Measurements from ENCODE around the gene ZNF385D. TPM values are rescaled to one million over a fixed set of nuclear protein-coding genes. Genes with fewer than 3 reads are reported as not detected.
"Not testable (repeated sequence)": the region's sequence is repeated elsewhere in the genome, so short reads cannot be mapped to it uniquely, and the experiment has no call there.

The ZNF385D gene
- total and polyA plus RNA-seq, 4 donors, result 12.1 to 118 (median 61.1) TPM

DNA sequence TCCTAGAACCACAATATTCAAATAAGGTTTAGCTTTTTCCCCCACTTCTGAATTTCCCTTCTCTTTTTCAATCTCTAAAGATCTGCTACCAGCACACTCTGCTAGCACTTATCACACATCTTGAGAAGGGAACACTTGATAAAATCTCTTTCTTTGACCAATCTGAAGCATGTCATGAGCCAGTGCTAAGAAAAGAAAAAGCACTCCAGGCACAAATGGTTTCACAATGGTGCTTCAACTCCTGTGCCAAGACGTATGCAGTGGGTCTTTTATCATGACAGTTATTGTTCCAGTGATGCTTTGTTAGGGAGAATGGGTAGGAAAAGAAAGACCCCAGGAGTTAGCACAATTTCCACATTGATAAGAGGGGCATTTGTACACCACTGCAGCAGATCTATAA, 248.4 kb downstream of the ZNF385D start:
- Histone ChIP-seq H3K4me1 (ENCODE audit: control insufficient read depth in 1 of 2, insufficient read depth in 2 of 2, low read length in 2 of 2) (peaks cover 1 to 2% of the 10 kb centered on the region in 2 donors), H3K27me3 (ENCODE audit: control insufficient read depth in 1 of 2, insufficient read depth in 2 of 2, low read length in 1 of 2) (no peaks in the 10 kb centered on the region), H3K9me3 (ENCODE audit: control insufficient read depth, low read length) (no peaks in the 10 kb centered on the region), H3K36me3 (ENCODE audit: control insufficient read depth in 1 of 2, insufficient read depth in 2 of 2, low read length in 1 of 2) (peaks cover 0 to 3% of the 10 kb centered on the region in 2 donors), H3K27ac (ENCODE audit: low read depth in 1 of 2, low read length in 2 of 2) (peak overlapping the region in 1 of 2 donors; percentile 28), H3K4me3 (ENCODE audit: low read length in 2 of 2) (no peak overlapping the region)
- intact Hi-C loops (cut with DNase I), result no loop called here
- ATAC-seq (ENCODE audit: low FRiP score), result no peak
- 31 to 57% methylated on average over 1 of the region's 1 CpG for WGBS, 2 donors
- no peak for DNase-seq

- DNase-seq (no peak), ATAC-seq (ENCODE audit: low FRiP score) (no peak)
- Histone ChIP-seq H3K27me3 (ENCODE audit: control insufficient read depth in 1 of 2, insufficient read depth in 2 of 2, low read length in 1 of 2) (no peaks in the 10 kb centered on the region), H3K4me3 (ENCODE audit: low read length in 2 of 2) (no peak overlapping the region), H3K4me1 (ENCODE audit: control insufficient read depth in 1 of 2, insufficient read depth in 2 of 2, low read length in 2 of 2) (peaks cover 1 to 2% of the 10 kb centered on the region in 2 donors), H3K9me3 (ENCODE audit: control insufficient read depth, low read length) (no peaks in the 10 kb centered on the region), H3K27ac (ENCODE audit: low read depth in 1 of 2, low read length in 2 of 2) (no peak overlapping the region), H3K36me3 (ENCODE audit: control insufficient read depth in 1 of 2, insufficient read depth in 2 of 2, low read length in 1 of 2) (peaks cover 0 to 3% of the 10 kb centered on the region in 2 donors)
- 85% methylated on average over 10 of the region's 10 CpGs for WGBS, 2 donors
- intact Hi-C loops (cut with DNase I), result no loop called here
Observed at GRCh38 chr3:21500834-21501233, 250.2 kb downstream of the ZNF385D start.

- H3K4me3 ChIP-seq (ENCODE audit: low read length in 2 of 2); intact Hi-C loops (cut with DNase I); H3K27ac ChIP-seq (ENCODE audit: low read depth in 1 of 2, low read length in 2 of 2); H3K27me3 ChIP-seq (ENCODE audit: control insufficient read depth in 1 of 2, insufficient read depth in 2 of 2, low read length in 1 of 2); DNase-seq; H3K4me1 ChIP-seq (ENCODE audit: control insufficient read depth in 1 of 2, insufficient read depth in 2 of 2, low read length in 2 of 2); ATAC-seq (ENCODE audit: low FRiP score); H3K9me3 ChIP-seq (ENCODE audit: control insufficient read depth, low read length); H3K36me3 ChIP-seq (ENCODE audit: control insufficient read depth in 1 of 2, insufficient read depth in 2 of 2, low read length in 1 of 2): not testable (repeated sequence)
- WGBS, 2 donors, result no CpG with 5 or more reads among the region's 3 CpGs
Observed at GRCh38 chr3:21490671-21491070, 260.3 kb downstream of the ZNF385D start.

DNA sequence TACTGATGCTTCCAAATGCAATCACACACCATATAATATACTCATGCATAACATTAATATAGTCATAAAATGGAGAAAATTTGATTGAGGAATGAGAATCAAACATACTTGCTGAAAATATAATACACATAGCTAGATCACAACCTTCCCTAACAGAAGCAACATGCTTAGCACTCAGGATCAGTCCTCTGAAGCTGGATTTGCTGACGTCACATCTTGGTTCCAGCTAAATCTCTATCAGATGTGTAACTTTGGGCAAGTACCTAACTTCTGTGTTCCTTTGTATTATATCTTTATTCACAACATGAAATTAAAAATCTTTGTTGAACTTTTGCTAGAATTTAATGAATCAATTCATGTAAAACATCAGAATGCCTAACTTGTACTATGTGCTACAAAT, 263.5 kb downstream of the ZNF385D start:
- H3K4me1 ChIP-seq (ENCODE audit: control insufficient read depth in 1 of 2, insufficient read depth in 2 of 2, low read length in 2 of 2), result peaks cover 0 to 2% of the 10 kb centered on the region in 2 donors
- ATAC-seq (ENCODE audit: low FRiP score) (no peak), DNase-seq (no peak)
- intact Hi-C loops (cut with DNase I), result loop anchor here in 1 of 2 donors (10.0 kb wide), 1 partner anchor 257 kb away; no protein-coding TSS in a partner anchor
- 74 to 82% methylated on average over 1 of the region's 1 CpG for WGBS, 2 donors
- no peaks in the 10 kb centered on the region for H3K36me3 ChIP-seq (ENCODE audit: control insufficient read depth in 1 of 2, insufficient read depth in 2 of 2, low read length in 1 of 2)
- H3K27me3 ChIP-seq (ENCODE audit: control insufficient read depth in 1 of 2, insufficient read depth in 2 of 2, low read length in 1 of 2), result no peaks in the 10 kb centered on the region
- no peaks in the 10 kb centered on the region for H3K9me3 ChIP-seq (ENCODE audit: control insufficient read depth, low read length)
- H3K27ac ChIP-seq (ENCODE audit: low read depth in 1 of 2, low read length in 2 of 2), result no peak overlapping the region
- H3K4me3 ChIP-seq (ENCODE audit: low read length in 2 of 2), result no peak overlapping the region

- ATAC-seq (ENCODE audit: low FRiP score); H3K27me3 ChIP-seq (ENCODE audit: control insufficient read depth in 1 of 2, insufficient read depth in 2 of 2, low read length in 1 of 2); DNase-seq; H3K4me3 ChIP-seq (ENCODE audit: low read length in 2 of 2); H3K36me3 ChIP-seq (ENCODE audit: control insufficient read depth in 1 of 2, insufficient read depth in 2 of 2, low read length in 1 of 2); H3K4me1 ChIP-seq (ENCODE audit: control insufficient read depth in 1 of 2, insufficient read depth in 2 of 2, low read length in 2 of 2); H3K27ac ChIP-seq (ENCODE audit: low read depth in 1 of 2, low read length in 2 of 2); H3K9me3 ChIP-seq (ENCODE audit: control insufficient read depth, low read length): not testable (repeated sequence)
- intact Hi-C loops (cut with DNase I), result loop anchor here in 1 of 2 donors (10.0 kb wide), 1 partner anchor 259 kb away; no protein-coding TSS in a partner anchor
- WGBS, 2 donors, result 4% methylated on average over 1 of the region's 4 CpGs
Observed at GRCh38 chr3:21486024-21486935, 264.7 kb downstream of the ZNF385D start.

DNA sequence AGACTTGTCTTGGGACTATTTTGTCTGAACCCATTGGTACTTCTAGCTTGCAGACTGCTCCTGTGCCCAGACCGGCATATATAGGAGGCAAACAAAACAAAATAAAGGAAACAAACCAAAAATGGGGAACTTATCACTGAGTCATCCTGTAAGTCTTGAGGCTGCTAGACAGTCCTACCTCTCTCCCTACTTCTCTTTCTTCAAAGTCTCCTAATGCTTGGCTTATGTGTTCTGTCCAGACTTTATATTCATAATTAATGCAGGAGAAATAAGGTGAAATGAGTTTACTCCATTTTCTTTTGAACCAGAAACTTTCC, 266.2 kb downstream of the ZNF385D start:
- intact Hi-C loops (cut with DNase I), result loop anchor here in 1 of 2 donors (10.0 kb wide), 1 partner anchor 260 kb away; no protein-coding TSS in a partner anchor
- 45 to 51% methylated on average over 1 of the region's 1 CpG for WGBS, 2 donors

DNA sequence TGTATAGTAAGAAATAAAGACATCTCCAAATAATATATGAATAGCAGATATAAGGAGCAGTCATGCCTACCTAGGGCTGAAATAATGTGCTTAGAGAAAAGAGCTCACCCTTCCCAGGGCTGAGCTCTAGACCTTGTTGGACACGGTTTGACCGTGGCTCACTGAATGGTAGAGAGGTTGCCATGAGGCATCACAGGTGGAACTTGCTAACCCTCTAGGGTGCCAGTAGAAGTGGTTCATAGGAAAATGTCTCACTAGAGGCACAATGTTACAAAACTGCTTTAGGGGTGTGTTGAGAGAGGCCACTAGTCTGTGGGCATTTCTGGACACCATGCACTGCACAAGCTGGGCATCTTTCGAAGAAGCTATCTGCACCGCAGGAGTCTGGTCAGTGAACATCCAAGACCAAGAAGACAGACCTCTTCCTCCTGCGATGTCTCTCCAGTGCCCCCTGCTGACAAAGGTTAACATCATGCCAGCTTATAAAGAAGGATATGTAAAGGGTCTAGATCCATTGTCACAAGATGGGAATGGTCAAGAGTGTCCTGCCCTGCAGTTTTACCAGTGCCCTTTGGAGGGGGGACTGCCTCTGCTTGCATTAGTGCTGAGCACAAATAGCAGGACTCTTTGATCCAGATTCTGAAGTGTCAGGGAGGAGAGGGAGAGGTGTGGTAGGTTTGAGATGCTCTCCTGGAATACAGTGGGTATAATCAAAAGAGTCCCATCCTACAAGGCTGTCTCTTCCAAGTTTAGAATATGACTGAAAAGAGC, 266.8 kb downstream of the ZNF385D start:
- peak; percentile 70 for ATAC-seq (ENCODE audit: low FRiP score)
- intact Hi-C loops (cut with DNase I), result loop anchor here in 1 of 2 donors (10.0 kb wide), 1 partner anchor 261 kb away; no protein-coding TSS in a partner anchor

More for the DNA sequence above, 266.2 kb downstream of the ZNF385D start:
- no peak for DNase-seq
- no peaks in the 10 kb centered on the region for H3K36me3 ChIP-seq (ENCODE audit: control insufficient read depth in 1 of 2, insufficient read depth in 2 of 2, low read length in 1 of 2)
- no peak overlapping the region for H3K27ac ChIP-seq (ENCODE audit: low read depth in 1 of 2, low read length in 2 of 2)
- no peak overlapping the region for H3K4me3 ChIP-seq (ENCODE audit: low read length in 2 of 2)
- peaks cover 0 to 2% of the 10 kb centered on the region in 2 donors for H3K4me1 ChIP-seq (ENCODE audit: control insufficient read depth in 1 of 2, insufficient read depth in 2 of 2, low read length in 2 of 2)
- H3K27me3 ChIP-seq (ENCODE audit: control insufficient read depth in 1 of 2, insufficient read depth in 2 of 2, low read length in 1 of 2), result no peaks in the 10 kb centered on the region
- no peak for ATAC-seq (ENCODE audit: low FRiP score)
- no peaks in the 10 kb centered on the region for H3K9me3 ChIP-seq (ENCODE audit: control insufficient read depth, low read length)

DNA sequence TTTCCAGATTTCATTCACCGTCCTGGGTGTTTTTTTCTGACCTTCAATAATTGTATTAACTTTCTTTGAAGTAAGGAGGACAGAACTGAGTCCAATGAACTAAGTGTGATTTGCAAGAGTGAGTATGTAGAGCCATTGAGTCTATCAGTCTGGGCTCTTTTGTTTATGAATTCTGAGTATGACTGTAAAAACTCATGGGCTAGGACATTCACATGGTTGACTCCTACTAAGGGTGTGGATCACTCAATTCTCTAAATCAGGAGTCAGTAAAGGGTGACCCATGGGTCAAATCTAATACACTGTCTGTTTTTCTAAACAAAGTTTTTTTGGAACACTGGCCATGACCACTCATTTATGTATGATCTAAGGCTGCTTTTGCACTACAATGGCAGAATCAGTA, 269.0 kb downstream of the ZNF385D start:
- H3K4me1 ChIP-seq (ENCODE audit: control insufficient read depth in 1 of 2, insufficient read depth in 2 of 2, low read length in 2 of 2), result peaks cover 0 to 10% of the 10 kb centered on the region in 2 donors
- no peak overlapping the region for H3K4me3 ChIP-seq (ENCODE audit: low read length in 2 of 2)
- intact Hi-C loops (cut with DNase I), result loop anchor here in 1 of 2 donors (10.0 kb wide), 1 partner anchor 263 kb away; no protein-coding TSS in a partner anchor
- H3K9me3 ChIP-seq (ENCODE audit: control insufficient read depth, low read length), result no peaks in the 10 kb centered on the region
- no peaks in the 10 kb centered on the region for H3K36me3 ChIP-seq (ENCODE audit: control insufficient read depth in 1 of 2, insufficient read depth in 2 of 2, low read length in 1 of 2)
- no peaks in the 10 kb centered on the region for H3K27me3 ChIP-seq (ENCODE audit: control insufficient read depth in 1 of 2, insufficient read depth in 2 of 2, low read length in 1 of 2)
- ATAC-seq (ENCODE audit: low FRiP score), result no peak
- no peak overlapping the region for H3K27ac ChIP-seq (ENCODE audit: low read depth in 1 of 2, low read length in 2 of 2)
- 95 to 96% methylated on average over 1 of the region's 1 CpG for WGBS, 2 donors
- no peak for DNase-seq

More for the DNA sequence above, 266.8 kb downstream of the ZNF385D start:
- H3K27ac ChIP-seq (ENCODE audit: low read depth in 1 of 2, low read length in 2 of 2), result no peak overlapping the region
- peak in 1 of 2 donors; percentile 42 for DNase-seq
- H3K27me3 ChIP-seq (ENCODE audit: control insufficient read depth in 1 of 2, insufficient read depth in 2 of 2, low read length in 1 of 2), result no peaks in the 10 kb centered on the region
- no peaks in the 10 kb centered on the region for H3K9me3 ChIP-seq (ENCODE audit: control insufficient read depth, low read length)
- peaks cover 0 to 2% of the 10 kb centered on the region in 2 donors for H3K4me1 ChIP-seq (ENCODE audit: control insufficient read depth in 1 of 2, insufficient read depth in 2 of 2, low read length in 2 of 2)
- H3K36me3 ChIP-seq (ENCODE audit: control insufficient read depth in 1 of 2, insufficient read depth in 2 of 2, low read length in 1 of 2), result no peaks in the 10 kb centered on the region
- WGBS, 2 donors, result 74 to 75% methylated on average over 5 of the region's 5 CpGs
- no peak overlapping the region for H3K4me3 ChIP-seq (ENCODE audit: low read length in 2 of 2)

All from aorta (tissue), 5 donors.